IPS-15b (cell line): ENCODE measurements around the gene TLCD2.

Experiments used
- H3K27me3 ChIP-seq: one replicate; pipeline ENCODE4 v1.6.1; 2013; ENCODE audit warnings: low read length; ENCODE audit not compliant: control insufficient read depth, insufficient read depth
- H3K36me3 ChIP-seq: one replicate; pipeline ENCODE4 v1.6.1; 2013; ENCODE audit warnings: low read length; ENCODE audit not compliant: control insufficient read depth, insufficient read depth
- H3K4me1 ChIP-seq: one replicate; pipeline ENCODE4 v1.6.1; 2013; ENCODE audit warnings: mild to moderate bottlenecking, low read length; ENCODE audit not compliant: control insufficient read depth, insufficient read depth
- H3K4me3 ChIP-seq: one replicate; pipeline ENCODE4 v1.5.1; 2013; ENCODE audit warnings: low read depth, low read length
- H3K9ac ChIP-seq: one replicate; pipeline ENCODE4 v1.6.1; 2013; ENCODE audit warnings: low read depth, mild to moderate bottlenecking, low read length
- H3K9me3 ChIP-seq: one replicate; pipeline ENCODE4 v1.6.1; 2013; ENCODE audit warnings: mild to moderate bottlenecking, low read length; ENCODE audit not compliant: control insufficient read depth, insufficient read depth

The TLCD2 gene

GRCh38 chr17:1732833-1733321 is 22.7 kb upstream of the TLCD2 start:
- Histone ChIP-seq H3K9me3 (no peaks in the 10 kb centered on the region), H3K9ac (no peak overlapping the region), H3K4me1 (peaks cover 3% of the 10 kb centered on the region), H3K4me3 (no peak overlapping the region), H3K36me3 (peaks cover 8% of the 10 kb centered on the region), H3K27me3 (no peaks in the 10 kb centered on the region)

- Histone ChIP-seq H3K27me3 (no peaks in the 10 kb centered on the region), H3K36me3 (peaks cover 8% of the 10 kb centered on the region), H3K4me1 (peaks cover 3% of the 10 kb centered on the region), H3K4me3 (no peak overlapping the region), H3K9ac (no peak overlapping the region), H3K9me3 (no peaks in the 10 kb centered on the region)
These were observed 22.2 kb upstream of the TLCD2 start for GRCh38 chr17:1732241-1732832.

GRCh38 chr17:1731194-1731506 is 21.0 kb upstream of the TLCD2 start:
- Histone ChIP-seq H3K27me3 (no peaks in the 10 kb centered on the region), H3K4me3 (no peak overlapping the region), H3K4me1 (no peaks in the 10 kb centered on the region), H3K36me3 (peaks cover 5% of the 10 kb centered on the region), H3K9me3 (no peaks in the 10 kb centered on the region), H3K9ac (no peak overlapping the region)

- Histone ChIP-seq H3K4me1 (no peaks in the 10 kb centered on the region), H3K9me3 (no peaks in the 10 kb centered on the region), H3K36me3 (peaks cover 5% of the 10 kb centered on the region), H3K4me3 (no peak overlapping the region), H3K27me3 (no peaks in the 10 kb centered on the region), H3K9ac (no peak overlapping the region)
These were observed 20.4 kb upstream of the TLCD2 start for GRCh38 chr17:1730326-1731193.

- H3K27me3 ChIP-seq: no peaks in the 10 kb centered on the region
- no peak overlapping the region for H3K9ac ChIP-seq
- peaks cover 5% of the 10 kb centered on the region for H3K36me3 ChIP-seq
- H3K4me1 ChIP-seq: no peaks in the 10 kb centered on the region
- no peak overlapping the region for H3K4me3 ChIP-seq
- no peaks in the 10 kb centered on the region for H3K9me3 ChIP-seq
These were observed 19.8 kb upstream of the TLCD2 start for GRCh38 chr17:1729966-1730325.

- H3K4me1 ChIP-seq: no peaks in the 10 kb centered on the region
- H3K9me3 ChIP-seq: no peaks in the 10 kb centered on the region
These were observed 17.9 kb upstream of the TLCD2 start for GRCh38 chr17:1727876-1728630.

GRCh38 chr17:1727258-1727789 is 17.1 kb upstream of the TLCD2 start:
- Histone ChIP-seq H3K4me3 (no peak overlapping the region), H3K9ac (no peak overlapping the region), H3K27me3 (no peaks in the 10 kb centered on the region), H3K36me3 (peaks cover 5% of the 10 kb centered on the region), H3K4me1 (no peaks in the 10 kb centered on the region), H3K9me3 (no peaks in the 10 kb centered on the region)

More at GRCh38 chr17:1727876-1728630, 17.9 kb upstream of the TLCD2 start:
- Histone ChIP-seq H3K36me3 (peaks cover 5% of the 10 kb centered on the region), H3K27me3 (no peaks in the 10 kb centered on the region), H3K9ac (no peak overlapping the region), H3K4me3 (no peak overlapping the region)

- Histone ChIP-seq H3K9ac (no peak overlapping the region), H3K9me3 (no peaks in the 10 kb centered on the region), H3K4me1 (no peaks in the 10 kb centered on the region), H3K36me3 (peaks cover 5% of the 10 kb centered on the region), H3K4me3 (no peak overlapping the region), H3K27me3 (no peaks in the 10 kb centered on the region)
These were observed 16.6 kb upstream of the TLCD2 start for GRCh38 chr17:1726626-1727257.

- no peaks in the 10 kb centered on the region for H3K9me3 ChIP-seq
- H3K4me3 ChIP-seq: peak overlapping the region; percentile 55
- H3K27me3 ChIP-seq: no peaks in the 10 kb centered on the region
- H3K9ac ChIP-seq: no peak overlapping the region
- H3K4me1 ChIP-seq: no peaks in the 10 kb centered on the region
- H3K36me3 ChIP-seq: peaks cover 5% of the 10 kb centered on the region
These were observed 15.7 kb upstream of the TLCD2 start for GRCh38 chr17:1725642-1726511.

- Histone ChIP-seq H3K9me3 (no peaks in the 10 kb centered on the region), H3K9ac (peak overlapping the region; percentile 54), H3K36me3 (peaks cover 5% of the 10 kb centered on the region), H3K4me3 (peak overlapping the region; percentile 55), H3K4me1 (no peaks in the 10 kb centered on the region), H3K27me3 (no peaks in the 10 kb centered on the region)
These were observed 14.9 kb upstream of the TLCD2 start for GRCh38 chr17:1724869-1725641.
